Memory B cell (primary cell): ENCODE results near the gene NCKAP1.
"Not testable (repeated sequence)": the region's sequence is repeated elsewhere in the genome, so short reads cannot be mapped to it uniquely, and the experiment has no call there.

ENCODE experiments used
- ATAC-seq: fragments of 150-1000 bp; cut with Tn5 transposase; 2 replicates; pipeline ENCODE4 v1.10.0; 2021; ENCODE audit warnings: low read depth, mild to moderate bottlenecking, moderate library complexity
- DNase-seq, 2 donors: peaks; one replicate each; pipeline ENCODE4 v3.0.0; 2022; ENCODE audit warnings: low spot score in 2 of 2
- H3K27ac Mint-ChIP-seq: one replicate; pipeline ENCODE4 v1.8.0; 2022; ENCODE audit warnings: mild to moderate bottlenecking, moderate library complexity, mixed read lengths
- H3K27me3 Mint-ChIP-seq: one replicate; pipeline ENCODE4 v1.8.0; 2022; ENCODE audit warnings: mixed read lengths
- H3K36me3 Mint-ChIP-seq: one replicate; pipeline ENCODE4 v1.8.0; 2022; ENCODE audit warnings: mild to moderate bottlenecking, mixed read lengths
- H3K4me1 Mint-ChIP-seq: one replicate; pipeline ENCODE4 v1.8.0; 2022; ENCODE audit warnings: mixed read lengths
- H3K4me3 Mint-ChIP-seq: one replicate; pipeline ENCODE4 v1.8.0; 2022; ENCODE audit warnings: mild to moderate bottlenecking, moderate library complexity, mixed read lengths
- H3K9me3 Mint-ChIP-seq: one replicate; pipeline ENCODE4 v1.8.0; 2022; ENCODE audit warnings: mixed read lengths

NCKAP1 gene

GRCh38 chr2:183009249-183009899 lies 28.9 kb downstream of the NCKAP1 start:
- Mint-ChIP-seq H3K4me3 (no peak overlapping the region), H3K27me3 (peaks cover 22% of the 10 kb centered on the region), H3K27ac (no peak overlapping the region), H3K4me1 (no peaks in the 10 kb centered on the region), H3K36me3 (no peaks in the 10 kb centered on the region), H3K9me3 (no peaks in the 10 kb centered on the region)
- ATAC-seq: no peak
- DNase-seq: no peak

- no peak overlapping the region for H3K4me3 Mint-ChIP-seq
- peaks cover 9% of the 10 kb centered on the region for H3K27me3 Mint-ChIP-seq
- H3K9me3 Mint-ChIP-seq: peaks cover 4% of the 10 kb centered on the region
- H3K27ac Mint-ChIP-seq: no peak overlapping the region
- H3K4me1 Mint-ChIP-seq: no peaks in the 10 kb centered on the region
- no peak for DNase-seq
- no peak for ATAC-seq
- no peaks in the 10 kb centered on the region for H3K36me3 Mint-ChIP-seq
Measured at GRCh38 chr2:183001948-183002347, 36.3 kb downstream of the NCKAP1 start.

- no peak overlapping the region for H3K4me3 Mint-ChIP-seq
- no peak overlapping the region for H3K27ac Mint-ChIP-seq
- H3K9me3 Mint-ChIP-seq: peaks cover 4% of the 10 kb centered on the region
- H3K36me3 Mint-ChIP-seq: no peaks in the 10 kb centered on the region
- H3K27me3 Mint-ChIP-seq: peaks cover 10% of the 10 kb centered on the region
- no peak for ATAC-seq
- H3K4me1 Mint-ChIP-seq: no peaks in the 10 kb centered on the region
- DNase-seq: no peak
Measured at GRCh38 chr2:183000846-183001245, 37.4 kb downstream of the NCKAP1 start.

GRCh38 chr2:182999348-183000028 lies 38.8 kb downstream of the NCKAP1 start:
- Mint-ChIP-seq H3K27me3 (peaks cover 8% of the 10 kb centered on the region), H3K4me1 (no peaks in the 10 kb centered on the region), H3K36me3 (no peaks in the 10 kb centered on the region), H3K9me3 (peaks cover 4% of the 10 kb centered on the region), H3K4me3 (no peak overlapping the region), H3K27ac (no peak overlapping the region)
- ATAC-seq (no peak), DNase-seq (no peak)

GRCh38 chr2:182994228-182994912 lies 43.9 kb downstream of the NCKAP1 start:
- DNase-seq: no peak
- H3K4me3 Mint-ChIP-seq: no peak overlapping the region
- no peak overlapping the region for H3K27ac Mint-ChIP-seq
- no peak for ATAC-seq
- no peaks in the 10 kb centered on the region for H3K4me1 Mint-ChIP-seq
- no peaks in the 10 kb centered on the region for H3K36me3 Mint-ChIP-seq
- peaks cover 4% of the 10 kb centered on the region for H3K9me3 Mint-ChIP-seq
- peaks cover 6% of the 10 kb centered on the region for H3K27me3 Mint-ChIP-seq

- no peak for ATAC-seq
Measured at GRCh38 chr2:182982941-182983340, 55.3 kb downstream of the NCKAP1 start.

GRCh38 chr2:182981475-182981874 lies 56.8 kb downstream of the NCKAP1 start:
- H3K27ac Mint-ChIP-seq, H3K4me1 Mint-ChIP-seq, H3K4me3 Mint-ChIP-seq, H3K27me3 Mint-ChIP-seq, H3K36me3 Mint-ChIP-seq, DNase-seq, H3K9me3 Mint-ChIP-seq, ATAC-seq: not testable (repeated sequence)

More at GRCh38 chr2:182982941-182983340, 55.3 kb downstream of the NCKAP1 start:
- no peak overlapping the region for H3K27ac Mint-ChIP-seq
- no peaks in the 10 kb centered on the region for H3K4me1 Mint-ChIP-seq
- no peak for DNase-seq
- peaks cover 5% of the 10 kb centered on the region for H3K27me3 Mint-ChIP-seq
- no peaks in the 10 kb centered on the region for H3K36me3 Mint-ChIP-seq
- no peak overlapping the region for H3K4me3 Mint-ChIP-seq
- H3K9me3 Mint-ChIP-seq: no peaks in the 10 kb centered on the region

GRCh38 chr2:182980652-182981051 lies 57.6 kb downstream of the NCKAP1 start:
- peaks cover 5% of the 10 kb centered on the region for H3K27me3 Mint-ChIP-seq
- no peaks in the 10 kb centered on the region for H3K4me1 Mint-ChIP-seq
- no peak overlapping the region for H3K4me3 Mint-ChIP-seq
- no peaks in the 10 kb centered on the region for H3K36me3 Mint-ChIP-seq
- no peak overlapping the region for H3K27ac Mint-ChIP-seq
- DNase-seq (no peak), ATAC-seq (no peak)
- H3K9me3 Mint-ChIP-seq: no peaks in the 10 kb centered on the region

- Mint-ChIP-seq H3K36me3 (no peaks in the 10 kb centered on the region), H3K4me1 (no peaks in the 10 kb centered on the region), H3K9me3 (no peaks in the 10 kb centered on the region), H3K27ac (no peak overlapping the region), H3K27me3 (peaks cover 5% of the 10 kb centered on the region), H3K4me3 (no peak overlapping the region)
- ATAC-seq: peak; percentile 75
- DNase-seq: peak in 1 of 2 donors; percentile 4
Measured at GRCh38 chr2:182980115-182980514, 58.1 kb downstream of the NCKAP1 start.

- Mint-ChIP-seq H3K36me3 (no peaks in the 10 kb centered on the region), H3K4me1 (no peaks in the 10 kb centered on the region), H3K9me3 (no peaks in the 10 kb centered on the region), H3K4me3 (no peak overlapping the region), H3K27ac (no peak overlapping the region), H3K27me3 (peaks cover 5% of the 10 kb centered on the region)
- DNase-seq (no peak), ATAC-seq (no peak)
Measured at GRCh38 chr2:182977463-182977862, 60.8 kb downstream of the NCKAP1 start.

- Mint-ChIP-seq H3K27me3 (no peaks in the 10 kb centered on the region), H3K36me3 (peaks cover 2% of the 10 kb centered on the region), H3K9me3 (peaks cover 2% of the 10 kb centered on the region), H3K4me1 (peaks cover 3% of the 10 kb centered on the region), H3K27ac (no peak overlapping the region), H3K4me3 (no peak overlapping the region)
- DNase-seq (no peak), ATAC-seq (no peak)
Measured at GRCh38 chr2:182973441-182974352, 64.6 kb downstream of the NCKAP1 start.

GRCh38 chr2:182972548-182972942 lies 65.7 kb downstream of the NCKAP1 start:
- no peak overlapping the region for H3K27ac Mint-ChIP-seq
- H3K27me3 Mint-ChIP-seq: peaks cover 2% of the 10 kb centered on the region
- H3K36me3 Mint-ChIP-seq: peaks cover 2% of the 10 kb centered on the region
- peaks cover 3% of the 10 kb centered on the region for H3K4me1 Mint-ChIP-seq
- DNase-seq (no peak), ATAC-seq (no peak)
- peaks cover 2% of the 10 kb centered on the region for H3K9me3 Mint-ChIP-seq
- H3K4me3 Mint-ChIP-seq: no peak overlapping the region

GRCh38 chr2:182971820-182972547 lies 66.3 kb downstream of the NCKAP1 start:
- no peak overlapping the region for H3K4me3 Mint-ChIP-seq
- no peak overlapping the region for H3K27ac Mint-ChIP-seq
- H3K9me3 Mint-ChIP-seq: peaks cover 2% of the 10 kb centered on the region
- peaks cover 2% of the 10 kb centered on the region for H3K27me3 Mint-ChIP-seq
- H3K4me1 Mint-ChIP-seq: peaks cover 3% of the 10 kb centered on the region
- no peak for DNase-seq
- peaks cover 2% of the 10 kb centered on the region for H3K36me3 Mint-ChIP-seq
- no peak for ATAC-seq
